Transverse colon (tissue), 3 donors: ENCODE data around the gene GLIS2.

ENCODE experiments used
- POLR2A ChIP-seq: fragments of 450-650 bp; IDR thresholded peaks from one replicate; pipeline ENCODE4 v1.6.1; 2016; ENCODE audit warnings: antibody characterized with exemption, mild to moderate bottlenecking, moderate library complexity
- TF ChIP-seq, protein P1 (sequence below), 5 experiments: fragments of 200-600 bp in 3 of 5; fragments of 450-650 bp in 2 of 5; sonication (generic) in 3 of 5; IDR thresholded peaks; 1 replicate in 2 of 5; 2 replicates in 3 of 5; pipeline ENCODE4 v1.5.1; 2016 to 2017; ENCODE audit warnings: antibody characterized with exemption in 5 of 5, inconsistent platforms in 3 of 5, mild to moderate bottlenecking in 2 of 5, moderate library complexity in 1 of 5

- TF ChIP-seq, protein P1, sequence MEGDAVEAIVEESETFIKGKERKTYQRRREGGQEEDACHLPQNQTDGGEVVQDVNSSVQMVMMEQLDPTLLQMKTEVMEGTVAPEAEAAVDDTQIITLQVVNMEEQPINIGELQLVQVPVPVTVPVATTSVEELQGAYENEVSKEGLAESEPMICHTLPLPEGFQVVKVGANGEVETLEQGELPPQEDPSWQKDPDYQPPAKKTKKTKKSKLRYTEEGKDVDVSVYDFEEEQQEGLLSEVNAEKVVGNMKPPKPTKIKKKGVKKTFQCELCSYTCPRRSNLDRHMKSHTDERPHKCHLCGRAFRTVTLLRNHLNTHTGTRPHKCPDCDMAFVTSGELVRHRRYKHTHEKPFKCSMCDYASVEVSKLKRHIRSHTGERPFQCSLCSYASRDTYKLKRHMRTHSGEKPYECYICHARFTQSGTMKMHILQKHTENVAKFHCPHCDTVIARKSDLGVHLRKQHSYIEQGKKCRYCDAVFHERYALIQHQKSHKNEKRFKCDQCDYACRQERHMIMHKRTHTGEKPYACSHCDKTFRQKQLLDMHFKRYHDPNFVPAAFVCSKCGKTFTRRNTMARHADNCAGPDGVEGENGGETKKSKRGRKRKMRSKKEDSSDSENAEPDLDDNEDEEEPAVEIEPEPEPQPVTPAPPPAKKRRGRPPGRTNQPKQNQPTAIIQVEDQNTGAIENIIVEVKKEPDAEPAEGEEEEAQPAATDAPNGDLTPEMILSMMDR (IDR thresholded peaks at IDR 0.05) = no peak
- no peak for TF ChIP-seq POLR2A
These were observed 66.3 kb downstream of the GLIS2 start for GRCh38 chr16:4381935-4382794.
